ENCODE results near the gene ATP8A2.
"Not testable (repeated sequence)": the region's sequence is repeated elsewhere in the genome, so short reads cannot be mapped to it uniquely, and the experiment has no call there.

DNA sequence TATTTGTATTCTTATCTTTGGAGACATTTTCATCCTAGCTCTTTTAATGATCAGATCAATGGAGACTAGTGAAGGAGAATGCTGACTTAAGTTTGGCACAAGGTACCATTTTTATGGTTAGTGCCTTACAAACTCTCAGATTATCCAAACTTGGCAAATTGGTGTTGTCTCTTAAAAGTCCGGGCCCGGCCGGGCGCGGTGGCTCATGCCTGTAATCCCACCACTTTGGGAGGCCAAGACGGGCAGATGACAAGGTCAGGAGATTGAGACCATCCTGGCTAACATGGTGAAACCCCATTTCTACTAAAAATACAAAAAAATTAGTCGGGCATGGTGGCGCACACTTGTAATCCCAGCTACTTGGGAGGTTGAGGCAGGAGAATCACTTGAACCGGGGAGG is 177.2 kb downstream of the ATP8A2 start:
- TF ChIP-seq, protein P1, sequence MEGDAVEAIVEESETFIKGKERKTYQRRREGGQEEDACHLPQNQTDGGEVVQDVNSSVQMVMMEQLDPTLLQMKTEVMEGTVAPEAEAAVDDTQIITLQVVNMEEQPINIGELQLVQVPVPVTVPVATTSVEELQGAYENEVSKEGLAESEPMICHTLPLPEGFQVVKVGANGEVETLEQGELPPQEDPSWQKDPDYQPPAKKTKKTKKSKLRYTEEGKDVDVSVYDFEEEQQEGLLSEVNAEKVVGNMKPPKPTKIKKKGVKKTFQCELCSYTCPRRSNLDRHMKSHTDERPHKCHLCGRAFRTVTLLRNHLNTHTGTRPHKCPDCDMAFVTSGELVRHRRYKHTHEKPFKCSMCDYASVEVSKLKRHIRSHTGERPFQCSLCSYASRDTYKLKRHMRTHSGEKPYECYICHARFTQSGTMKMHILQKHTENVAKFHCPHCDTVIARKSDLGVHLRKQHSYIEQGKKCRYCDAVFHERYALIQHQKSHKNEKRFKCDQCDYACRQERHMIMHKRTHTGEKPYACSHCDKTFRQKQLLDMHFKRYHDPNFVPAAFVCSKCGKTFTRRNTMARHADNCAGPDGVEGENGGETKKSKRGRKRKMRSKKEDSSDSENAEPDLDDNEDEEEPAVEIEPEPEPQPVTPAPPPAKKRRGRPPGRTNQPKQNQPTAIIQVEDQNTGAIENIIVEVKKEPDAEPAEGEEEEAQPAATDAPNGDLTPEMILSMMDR (IDR thresholded peaks at IDR 0.05): not testable (repeated sequence)
- not testable (repeated sequence) for TF ChIP-seq POLR2A, EP300 (IDR thresholded peaks at IDR 0.05)
